K562 (cell line): ENCODE measurements around the gene KIF5A. TPM values are rescaled to one million over a fixed set of nuclear protein-coding genes. Genes with fewer than 3 reads are reported as not detected.
A peak's percentile ranks its signal among the peaks of the same experiment; 100 is the strongest.

Source experiments
- ARNT ChIP-seq, 2 experiments: fragments of 450-650 bp; IDR thresholded peaks; 2 replicates each; pipeline ENCODE4 v1.6.1; 2016; ENCODE audit warnings: mild to moderate bottlenecking in 1 of 2
- CBFA2T2 ChIP-seq: fragments of 450-650 bp; conservative IDR thresholded peaks from 2 replicates; pipeline ENCODE4 v1.6.1; 2017; ENCODE audit warnings: mild to moderate bottlenecking
- CCNT2 ChIP-seq: IDR thresholded peaks from 2 replicates; pipeline ENCODE4 v1.6.1; 2011; ENCODE audit warnings: borderline replicate concordance, low read depth, mild to moderate bottlenecking, moderate library complexity, mixed read lengths, low read length; ENCODE audit not compliant: insufficient read length; ENCODE audit errors: extremely low read depth
- DMBX1 ChIP-seq: fragments of 250-450 bp; sonication (Bioruptor Pico); IDR thresholded peaks from 2 replicates; pipeline ENCODE4 v1.8.0; 2022; ENCODE audit warnings: inconsistent platforms, mild to moderate bottlenecking, moderate library complexity, borderline replicate concordance
- FOXM1 ChIP-seq, 2 experiments: fragments of 450-650 bp in 1 of 2; sonication (generic) in 1 of 2; formaldehyde crosslinking in 1 of 2; IDR thresholded peaks; 2 replicates each; pipeline versions ENCODE4 v1.6.1 to v1.9.0; 2017 to 2022; ENCODE audit warnings: low read depth in 2 of 2, mild to moderate bottlenecking in 2 of 2, missing genetic modification reagents in 1 of 2, moderate library complexity in 1 of 2
- GTF3C2 ChIP-seq: IDR thresholded peaks from 3 replicates; pipeline ENCODE4 v1.6.1; 2011; ENCODE audit warnings: borderline replicate concordance, mild to moderate bottlenecking, moderate library complexity; ENCODE audit not compliant: insufficient read length; ENCODE audit errors: extremely low read depth
- MEIS2 ChIP-seq: fragments of 450-650 bp; IDR thresholded peaks from 2 replicates; pipeline ENCODE4 v1.6.1; 2014; ENCODE audit warnings: mild to moderate bottlenecking; ENCODE audit not compliant: partially characterized antibody
- MTF1 ChIP-seq: fragments of 250-450 bp; sonication (Bioruptor Pico); IDR thresholded peaks from 2 replicates; pipeline ENCODE4 v1.9.0; 2021; ENCODE audit warnings: moderate library complexity, mild to moderate bottlenecking, inconsistent platforms, borderline replicate concordance
- NRF1 ChIP-seq, 2 experiments: fragments of 450-650 bp; IDR thresholded peaks in 1 of 2; conservative IDR thresholded peaks in 1 of 2; 2 replicates each; pipeline ENCODE4 v1.6.1; 2014; ENCODE audit warnings: mild to moderate bottlenecking in 2 of 2
- PCBP1 ChIP-seq: fragments of 200-400 bp; formaldehyde crosslinking; IDR thresholded peaks from 2 replicates; pipeline ENCODE4 v1.6.1; 2018; ENCODE audit warnings: mild to moderate bottlenecking, low read depth, low read length; ENCODE audit not compliant: poor library complexity, severe bottlenecking
- PRDM10 ChIP-seq: fragments of 450-650 bp; IDR thresholded peaks from 2 replicates; pipeline ENCODE4 v1.6.1; 2018; ENCODE audit not compliant: partially characterized antibody
- SMAD4 ChIP-seq: fragments of 250-450 bp; sonication (Bioruptor Pico); conservative IDR thresholded peaks from 2 replicates; pipeline ENCODE4 v1.8.0; 2021; ENCODE audit warnings: inconsistent platforms, mild to moderate bottlenecking, moderate library complexity
- TEAD4 ChIP-seq, 2 experiments: sonication (generic) in 1 of 2; formaldehyde crosslinking in 1 of 2; IDR thresholded peaks; 2 replicates each; pipeline versions ENCODE4 v1.6.1 to v1.8.0; 2012 to 2022; ENCODE audit warnings: borderline replicate concordance in 1 of 2, inconsistent platforms in 1 of 2, low read length in 1 of 2, mild to moderate bottlenecking in 1 of 2, missing genetic modification reagents in 1 of 2
- ZBTB34 ChIP-seq: fragments of 250-450 bp; sonication (Bioruptor Pico); IDR thresholded peaks from 2 replicates; pipeline ENCODE4 v1.8.0; 2021; ENCODE audit warnings: mild to moderate bottlenecking, moderate library complexity
- ZFP36 ChIP-seq: fragments of 150-350 bp; IDR thresholded peaks from 2 replicates; pipeline ENCODE4 v1.6.1; 2018; ENCODE audit warnings: low read length, low read depth; ENCODE audit not compliant: partially characterized antibody
- ZNF197 ChIP-seq: fragments of 200-800 bp; sonication (Bioruptor generic); IDR thresholded peaks from 2 replicates; pipeline ENCODE4 v1.6.1; 2016; ENCODE audit warnings: low read depth, missing genetic modification characterization, missing compliant biosample characterization
- ZNF263 ChIP-seq: sonication (generic); formaldehyde crosslinking; IDR thresholded peaks from 2 replicates; pipeline ENCODE4 v1.8.0; 2022; ENCODE audit warnings: mild to moderate bottlenecking, missing genetic modification reagents, borderline replicate concordance
- polyA plus RNA-seq, 8 experiments: library from polyadenylated mRNA; depleted of rRNA in 4 of 8; stranded (reverse) in 5 of 8; unstranded in 3 of 8; fragments of >200 nt; fragmentation: Nextera tagmentation in 2 of 8; fragmentation: Illumina TruSeq in 1 of 8; extraction: Ambion mirVana in 2 of 8; extraction: Trizol in 1 of 8; gene quantifications; 2 replicates each; pipeline versions ENCODE4 v1.2.1 to v1.2.3, GENCODE V29; 2011 to 2014; ENCODE audit warnings: inconsistent platforms in 1 of 8, missing spikeins in 1 of 8
- total RNA-seq, 7 experiments: library from RNA; depleted of rRNA in 6 of 7; stranded (reverse); fragments of >200 nt in 6 of 7; fragmentation: Illumina TruSeq in 2 of 7; extraction: Trizol in 2 of 7; gene quantifications; 2 replicates each; pipeline versions ENCODE4 v1.2.1 to v1.2.3, GENCODE V29; 2011 to 2021; ENCODE audit warnings: low replicate concordance in 1 of 7

The KIF5A gene
- total and polyA plus RNA-seq, 9 of the 15 experiments (the other 6 are each of a cell fraction or from before 2014, with no cell fraction given): 3.4 to 17.7 (median 8.0) TPM

GRCh38 chr12:57552306-57552651, 2.4 kb downstream of the KIF5A start (continued):
- TF ChIP-seq DMBX1 (CRISPR knock-in tag): peak; percentile 33; the same call in 1 of the 2 replicates
- TF ChIP-seq NRF1 (conservative IDR thresholded peaks at IDR 0.05 in 1 of 2, IDR thresholded peaks at IDR 0.05 in 1 of 2): 0 out of 4 replicates have a peak, but pooled peaks of 1 of the 2 experiments have one; percentile 6
- no peak for TF ChIP-seq PCBP1
- TF ChIP-seq ARNT (IDR thresholded peaks at IDR 0.05): peak in 1 of 2 experiments; percentile 73; a peak in 2 of 4 replicates
- TF ChIP-seq CBFA2T2: peak; percentile 95
- peak; percentile 92 for TF ChIP-seq CCNT2
- TF ChIP-seq GTF3C2: no peak
- TF ChIP-seq SMAD4 (CRISPR knock-in tag): 0 out of 2 replicates have a peak, but pooled peaks have one; percentile 5
- TF ChIP-seq ZNF197: no peak
- peak; percentile 89 for TF ChIP-seq FOXM1 (IDR thresholded peaks at IDR 0.05; ENCODE audit: low read depth)
- TF ChIP-seq FOXM1 (CRISPR knock-in tag; IDR thresholded peaks at IDR 0.05; ENCODE audit: low read depth): no peak
- peak; percentile 95 for TF ChIP-seq TEAD4 (IDR thresholded peaks at IDR 0.05; ENCODE audit: low read length)
- TF ChIP-seq TEAD4 (CRISPR knock-in tag; IDR thresholded peaks at IDR 0.05; ENCODE audit: borderline replicate concordance): no peak
- peak; percentile 24; the same call in 1 of the 2 replicates for TF ChIP-seq ZNF263 (CRISPR knock-in tag)
- no peak for TF ChIP-seq ZBTB34 (CRISPR knock-in tag)
- no peak for TF ChIP-seq MTF1 (CRISPR knock-in tag)
- TF ChIP-seq ZFP36: peak; percentile 13
- TF ChIP-seq PRDM10: peak; percentile 79
- peak; percentile 94 for TF ChIP-seq MEIS2
